ENCODE data around the gene TNFRSF4.

Gene TNFRSF4

DNA sequence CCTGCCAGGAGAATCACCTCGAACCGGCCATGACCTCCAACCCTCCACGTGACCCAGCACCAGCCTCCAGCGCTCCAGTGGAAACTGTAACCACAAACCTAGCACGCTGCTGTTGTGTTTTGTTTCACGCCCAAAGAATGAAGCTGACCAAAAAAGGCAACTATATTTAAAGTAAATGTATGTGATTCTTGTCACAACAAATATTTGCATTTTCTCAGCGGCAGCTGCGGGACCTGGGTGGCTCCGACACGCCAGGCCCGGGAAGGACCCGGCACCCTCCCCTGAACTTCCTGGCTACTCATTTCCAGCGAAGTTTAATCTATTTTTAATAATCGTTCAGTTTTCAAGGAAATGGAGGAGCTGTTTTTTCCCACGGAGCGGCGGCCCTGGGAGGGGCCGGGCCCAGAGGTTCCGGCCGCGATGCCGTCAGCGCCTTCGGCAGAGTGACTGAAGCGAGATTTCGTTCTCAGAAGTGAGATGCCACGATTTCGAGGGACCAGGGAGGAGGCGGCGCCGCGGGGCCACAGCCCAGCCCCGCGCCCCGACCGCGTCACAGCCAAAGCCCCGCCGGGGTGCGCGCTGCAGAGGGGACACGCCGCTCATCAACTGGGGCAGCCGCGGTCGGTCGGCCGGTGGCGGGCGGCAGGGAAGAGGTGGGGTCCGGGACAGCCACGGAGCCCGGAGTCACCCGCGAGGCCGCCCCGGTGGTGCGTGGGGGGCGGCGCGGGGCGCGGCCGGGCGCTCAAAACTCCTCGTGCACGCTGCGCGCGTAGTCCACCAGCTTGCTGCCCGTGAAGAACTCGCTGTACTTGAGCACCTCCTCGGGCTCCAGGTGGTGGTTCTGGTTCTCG is 3.0 kb upstream of the TNFRSF4 start:
- no peak overlapping the region for H3K27ac ChIP-seq (ENCODE audit: poor library complexity, severe bottlenecking)
- no peak for TF ChIP-seq CTCF (IDR thresholded peaks at IDR 0.05; ENCODE audit: poor library complexity, severe bottlenecking)
- H3K4me3 ChIP-seq (ENCODE audit: severe bottlenecking), result no peak overlapping the region
- DNase-seq (ENCODE audit: low spot score) (no peak), ATAC-seq (ENCODE audit: low read depth) (no peak)
- peaks cover 6% of the 10 kb centered on the region for H3K4me1 ChIP-seq (ENCODE audit: insufficient read depth, poor library complexity, severe bottlenecking)
- peaks cover 30% of the 10 kb centered on the region for H3K36me3 ChIP-seq (ENCODE audit: low read depth)
- H3K27me3 ChIP-seq (ENCODE audit: insufficient read depth, poor library complexity, severe bottlenecking), result no peaks in the 10 kb centered on the region
- H3K9me3 ChIP-seq (ENCODE audit: severe bottlenecking), result no peaks in the 10 kb centered on the region

GRCh38 chr1:1215881-1216605 is 2.1 kb upstream of the TNFRSF4 start:
- TF ChIP-seq CTCF (IDR thresholded peaks at IDR 0.05; ENCODE audit: poor library complexity, severe bottlenecking), result no peak
- Histone ChIP-seq H3K4me1 (ENCODE audit: insufficient read depth, poor library complexity, severe bottlenecking) (peaks cover 6% of the 10 kb centered on the region), H3K9me3 (ENCODE audit: severe bottlenecking) (no peaks in the 10 kb centered on the region), H3K27me3 (ENCODE audit: insufficient read depth, poor library complexity, severe bottlenecking) (no peaks in the 10 kb centered on the region), H3K36me3 (ENCODE audit: low read depth) (peaks cover 26% of the 10 kb centered on the region), H3K4me3 (ENCODE audit: severe bottlenecking) (no peak overlapping the region), H3K27ac (ENCODE audit: poor library complexity, severe bottlenecking) (no peak overlapping the region)
- DNase-seq (ENCODE audit: low spot score) (no peak), ATAC-seq (ENCODE audit: low read depth) (no peak)

- ATAC-seq (ENCODE audit: low read depth) (no peak), DNase-seq (ENCODE audit: low spot score) (no peak)
- H3K9me3 ChIP-seq (ENCODE audit: severe bottlenecking), result no peaks in the 10 kb centered on the region
- no peaks in the 10 kb centered on the region for H3K27me3 ChIP-seq (ENCODE audit: insufficient read depth, poor library complexity, severe bottlenecking)
- no peak overlapping the region for H3K4me3 ChIP-seq (ENCODE audit: severe bottlenecking)
- H3K36me3 ChIP-seq (ENCODE audit: low read depth), result peaks cover 19% of the 10 kb centered on the region
- no peak overlapping the region for H3K27ac ChIP-seq (ENCODE audit: poor library complexity, severe bottlenecking)
- TF ChIP-seq CTCF (IDR thresholded peaks at IDR 0.05; ENCODE audit: poor library complexity, severe bottlenecking), result no peak
- peaks cover 6% of the 10 kb centered on the region for H3K4me1 ChIP-seq (ENCODE audit: insufficient read depth, poor library complexity, severe bottlenecking)
These were observed 1.2 kb upstream of the TNFRSF4 start for GRCh38 chr1:1215080-1215676.

DNA sequence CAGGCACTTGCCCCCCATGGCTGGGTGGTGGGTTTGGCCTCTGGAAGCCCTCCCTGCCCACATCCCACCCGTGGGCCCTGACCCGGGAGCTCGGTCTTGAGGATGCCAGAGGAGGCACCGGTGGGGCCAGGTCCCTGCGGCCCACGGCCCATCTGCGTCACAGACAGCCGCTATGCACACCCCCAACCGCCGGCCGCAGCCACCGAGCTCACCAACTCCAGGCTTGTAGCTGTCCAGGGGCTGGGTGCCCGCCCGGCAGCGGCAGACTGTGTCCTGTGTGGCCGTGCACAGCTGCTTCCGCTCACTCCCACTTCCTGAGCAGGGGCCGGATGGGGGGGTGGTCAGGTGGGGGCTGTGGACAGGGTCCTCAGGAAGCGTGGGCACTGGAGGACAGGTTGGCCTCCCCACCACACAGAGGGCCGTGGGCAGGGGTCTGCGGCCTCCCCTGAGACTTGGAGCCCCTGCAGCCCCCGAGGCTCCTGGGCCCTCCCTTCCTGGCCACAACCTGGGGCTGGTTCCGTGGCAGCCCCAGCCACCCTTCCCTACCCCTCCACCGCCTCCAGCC is 1.1 kb downstream of the TNFRSF4 start:
- Histone ChIP-seq H3K27me3 (ENCODE audit: insufficient read depth, poor library complexity, severe bottlenecking) (no peaks in the 10 kb centered on the region), H3K9me3 (ENCODE audit: severe bottlenecking) (no peaks in the 10 kb centered on the region), H3K4me1 (ENCODE audit: insufficient read depth, poor library complexity, severe bottlenecking) (peaks cover 4% of the 10 kb centered on the region), H3K4me3 (ENCODE audit: severe bottlenecking) (no peak overlapping the region), H3K36me3 (ENCODE audit: low read depth) (peaks cover 10% of the 10 kb centered on the region), H3K27ac (ENCODE audit: poor library complexity, severe bottlenecking) (no peak overlapping the region)
- no peak for ATAC-seq (ENCODE audit: low read depth)
- no peak for DNase-seq (ENCODE audit: low spot score)
- no peak for TF ChIP-seq CTCF (IDR thresholded peaks at IDR 0.05; ENCODE audit: poor library complexity, severe bottlenecking)
